SK-N-SH (cell line): Measurements from ENCODE around the gene ZFP69.

ENCODE experiments used
- CTCF ChIP-seq: fragments of 200-600 bp; sonication (generic); IDR thresholded peaks from 2 replicates; pipeline ENCODE4 v1.6.1; 2017; ENCODE audit warnings: antibody characterized with exemption, mild to moderate bottlenecking, moderate library complexity
- NRF1 ChIP-seq: IDR thresholded peaks from 2 replicates; pipeline ENCODE4 v1.6.1; 2012; ENCODE audit warnings: low read depth, mild to moderate bottlenecking, low read length
- POLR2AphosphoS5 ChIP-seq: IDR thresholded peaks from 2 replicates; pipeline ENCODE4 v1.6.1; 2012; ENCODE audit warnings: low read depth, low read length
- TAF1 ChIP-seq: IDR thresholded peaks from 2 replicates; pipeline ENCODE4 v1.6.1; 2012; ENCODE audit warnings: low read depth, mild to moderate bottlenecking, low read length, moderate library complexity, borderline replicate concordance
- YY1 ChIP-seq: IDR thresholded peaks from 2 replicates; pipeline ENCODE4 v1.4.0; 2012; ENCODE audit warnings: low read depth, mild to moderate bottlenecking
- TF ChIP-seq, protein P1 (sequence below): IDR thresholded peaks from 2 replicates; pipeline ENCODE4 v1.4.0; 2012; ENCODE audit warnings: low read depth
- TF ChIP-seq, protein P2 (sequence below): IDR thresholded peaks from 2 replicates; pipeline ENCODE4 v1.6.1; 2012; ENCODE audit warnings: mild to moderate bottlenecking, low read depth, low read length, moderate library complexity
- TF ChIP-seq, protein P3 (sequence below): fragments of 150-350 bp; IDR thresholded peaks from 2 replicates; pipeline ENCODE4 v1.6.1; 2016; ENCODE audit warnings: mild to moderate bottlenecking, low read depth, low read length

DNA sequence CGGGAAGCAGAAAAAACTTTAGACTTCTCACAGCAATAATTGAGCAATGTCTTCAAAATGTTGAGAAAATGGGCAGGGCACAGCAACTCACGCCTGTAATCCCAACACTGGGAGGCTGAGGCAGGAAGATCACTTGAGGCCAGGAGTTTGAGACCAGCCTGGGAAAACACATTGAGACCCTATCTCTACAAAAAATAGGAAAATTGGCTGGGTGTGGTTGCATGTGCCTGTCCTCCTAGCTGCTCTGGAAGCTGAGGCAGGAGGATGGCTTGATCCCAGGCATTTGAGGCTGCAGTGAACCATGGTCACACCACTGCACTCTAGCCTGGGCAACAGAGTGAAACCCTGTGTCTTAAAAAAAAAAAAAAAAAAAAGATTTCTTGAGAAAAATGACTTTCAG is 7.8 kb upstream of the ZFP69 start:
- TF ChIP-seq, protein P1, sequence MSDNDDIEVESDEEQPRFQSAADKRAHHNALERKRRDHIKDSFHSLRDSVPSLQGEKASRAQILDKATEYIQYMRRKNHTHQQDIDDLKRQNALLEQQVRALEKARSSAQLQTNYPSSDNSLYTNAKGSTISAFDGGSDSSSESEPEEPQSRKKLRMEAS: no peak
- no peak for TF ChIP-seq CTCF
- TF ChIP-seq NRF1: no peak
- TF ChIP-seq POLR2AphosphoS5: no peak
- TF ChIP-seq TAF1: no peak
- TF ChIP-seq, protein P2, sequence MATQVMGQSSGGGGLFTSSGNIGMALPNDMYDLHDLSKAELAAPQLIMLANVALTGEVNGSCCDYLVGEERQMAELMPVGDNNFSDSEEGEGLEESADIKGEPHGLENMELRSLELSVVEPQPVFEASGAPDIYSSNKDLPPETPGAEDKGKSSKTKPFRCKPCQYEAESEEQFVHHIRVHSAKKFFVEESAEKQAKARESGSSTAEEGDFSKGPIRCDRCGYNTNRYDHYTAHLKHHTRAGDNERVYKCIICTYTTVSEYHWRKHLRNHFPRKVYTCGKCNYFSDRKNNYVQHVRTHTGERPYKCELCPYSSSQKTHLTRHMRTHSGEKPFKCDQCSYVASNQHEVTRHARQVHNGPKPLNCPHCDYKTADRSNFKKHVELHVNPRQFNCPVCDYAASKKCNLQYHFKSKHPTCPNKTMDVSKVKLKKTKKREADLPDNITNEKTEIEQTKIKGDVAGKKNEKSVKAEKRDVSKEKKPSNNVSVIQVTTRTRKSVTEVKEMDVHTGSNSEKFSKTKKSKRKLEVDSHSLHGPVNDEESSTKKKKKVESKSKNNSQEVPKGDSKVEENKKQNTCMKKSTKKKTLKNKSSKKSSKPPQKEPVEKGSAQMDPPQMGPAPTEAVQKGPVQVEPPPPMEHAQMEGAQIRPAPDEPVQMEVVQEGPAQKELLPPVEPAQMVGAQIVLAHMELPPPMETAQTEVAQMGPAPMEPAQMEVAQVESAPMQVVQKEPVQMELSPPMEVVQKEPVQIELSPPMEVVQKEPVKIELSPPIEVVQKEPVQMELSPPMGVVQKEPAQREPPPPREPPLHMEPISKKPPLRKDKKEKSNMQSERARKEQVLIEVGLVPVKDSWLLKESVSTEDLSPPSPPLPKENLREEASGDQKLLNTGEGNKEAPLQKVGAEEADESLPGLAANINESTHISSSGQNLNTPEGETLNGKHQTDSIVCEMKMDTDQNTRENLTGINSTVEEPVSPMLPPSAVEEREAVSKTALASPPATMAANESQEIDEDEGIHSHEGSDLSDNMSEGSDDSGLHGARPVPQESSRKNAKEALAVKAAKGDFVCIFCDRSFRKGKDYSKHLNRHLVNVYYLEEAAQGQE: no peak
- TF ChIP-seq, protein P3, sequence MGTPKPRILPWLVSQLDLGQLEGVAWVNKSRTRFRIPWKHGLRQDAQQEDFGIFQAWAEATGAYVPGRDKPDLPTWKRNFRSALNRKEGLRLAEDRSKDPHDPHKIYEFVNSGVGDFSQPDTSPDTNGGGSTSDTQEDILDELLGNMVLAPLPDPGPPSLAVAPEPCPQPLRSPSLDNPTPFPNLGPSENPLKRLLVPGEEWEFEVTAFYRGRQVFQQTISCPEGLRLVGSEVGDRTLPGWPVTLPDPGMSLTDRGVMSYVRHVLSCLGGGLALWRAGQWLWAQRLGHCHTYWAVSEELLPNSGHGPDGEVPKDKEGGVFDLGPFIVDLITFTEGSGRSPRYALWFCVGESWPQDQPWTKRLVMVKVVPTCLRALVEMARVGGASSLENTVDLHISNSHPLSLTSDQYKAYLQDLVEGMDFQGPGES: no peak
- no peak for TF ChIP-seq YY1
